MCF 10A (cell line): ENCODE data around the gene TTC34. TPM values are rescaled to one million over a fixed set of nuclear protein-coding genes. Genes with fewer than 3 reads are reported as not detected.
"Not testable (repeated sequence)": the region's sequence is repeated elsewhere in the genome, so short reads cannot be mapped to it uniquely, and the experiment has no call there.

Source experiments
- BruUV-seq: library from RNA; stranded (reverse); fragments of 400-500 nt; replicated peaks from 2 replicates; lab custom pipeline; 2021; lab: Mats Ljungman, UMichigan
- CTCF ChIA-PET: fragments of 300-600 bp; sonication (Branson Sonifier 250); formaldehyde crosslinking; extraction: SDS; loops from one replicate; lab custom pipeline; 2021; ENCODE audit warnings: antibody characterized with exemption, inconsistent platforms; lab: Yijun Ruan, JAX
- POLR2A ChIA-PET: fragments of 300-600, 350-650 bp; sonication (Branson Sonifier 250); formaldehyde crosslinking; extraction: SDS; loops from one replicate; lab custom pipeline; 2020; ENCODE audit warnings: antibody characterized with exemption, inconsistent platforms; lab: Yijun Ruan, JAX
- DNase-seq: peaks from one replicate; pipeline ENCODE4 v3.0.0-alpha.2; 2018; ENCODE audit not compliant: unreplicated experiment
- H3K27ac Mint-ChIP-seq: one replicate; pipeline ENCODE4 v1.8.0; 2022; ENCODE audit warnings: mild to moderate bottlenecking, low read depth, mixed read lengths; ENCODE audit not compliant: unreplicated experiment
- H3K27me3 Mint-ChIP-seq: one replicate; pipeline ENCODE4 v1.8.0; 2022; ENCODE audit warnings: mixed read lengths; ENCODE audit not compliant: insufficient read depth, unreplicated experiment
- H3K36me3 Mint-ChIP-seq: one replicate; pipeline ENCODE4 v1.8.0; 2022; ENCODE audit warnings: mild to moderate bottlenecking, moderate library complexity, mixed read lengths; ENCODE audit not compliant: insufficient read depth, unreplicated experiment
- H3K4me1 Mint-ChIP-seq: one replicate; pipeline ENCODE4 v1.8.0; 2022; ENCODE audit warnings: mixed read lengths; ENCODE audit not compliant: insufficient read depth, unreplicated experiment
- H3K4me3 Mint-ChIP-seq: one replicate; pipeline ENCODE4 v1.8.0; 2022; ENCODE audit warnings: mild to moderate bottlenecking, moderate library complexity, mixed read lengths; ENCODE audit not compliant: unreplicated experiment
- H3K9me3 Mint-ChIP-seq: one replicate; pipeline ENCODE4 v1.8.0; 2022; ENCODE audit warnings: mixed read lengths; ENCODE audit not compliant: unreplicated experiment
- intact Hi-C: fragments of 100-400 bp; cut with micrococcal nuclease; formaldehyde crosslinking; loops from 2 replicates; pipeline ENCODE4 v1.14.1; 2022
- total RNA-seq: library from RNA; stranded (reverse); gene quantifications from 2 replicates; pipeline ENCODE4 v1.2.3, GENCODE V29; 2022
- TF ChIP-seq, protein P1 (sequence below): fragments of 200-600 bp; IDR thresholded peaks from one replicate; pipeline ENCODE4 v1.8.0; 2022; ENCODE audit warnings: antibody characterized with exemption, mild to moderate bottlenecking; ENCODE audit not compliant: unreplicated experiment

Gene TTC34
- total RNA-seq, 1 experiment from 2014 or later = 0.47 TPM

DNA sequence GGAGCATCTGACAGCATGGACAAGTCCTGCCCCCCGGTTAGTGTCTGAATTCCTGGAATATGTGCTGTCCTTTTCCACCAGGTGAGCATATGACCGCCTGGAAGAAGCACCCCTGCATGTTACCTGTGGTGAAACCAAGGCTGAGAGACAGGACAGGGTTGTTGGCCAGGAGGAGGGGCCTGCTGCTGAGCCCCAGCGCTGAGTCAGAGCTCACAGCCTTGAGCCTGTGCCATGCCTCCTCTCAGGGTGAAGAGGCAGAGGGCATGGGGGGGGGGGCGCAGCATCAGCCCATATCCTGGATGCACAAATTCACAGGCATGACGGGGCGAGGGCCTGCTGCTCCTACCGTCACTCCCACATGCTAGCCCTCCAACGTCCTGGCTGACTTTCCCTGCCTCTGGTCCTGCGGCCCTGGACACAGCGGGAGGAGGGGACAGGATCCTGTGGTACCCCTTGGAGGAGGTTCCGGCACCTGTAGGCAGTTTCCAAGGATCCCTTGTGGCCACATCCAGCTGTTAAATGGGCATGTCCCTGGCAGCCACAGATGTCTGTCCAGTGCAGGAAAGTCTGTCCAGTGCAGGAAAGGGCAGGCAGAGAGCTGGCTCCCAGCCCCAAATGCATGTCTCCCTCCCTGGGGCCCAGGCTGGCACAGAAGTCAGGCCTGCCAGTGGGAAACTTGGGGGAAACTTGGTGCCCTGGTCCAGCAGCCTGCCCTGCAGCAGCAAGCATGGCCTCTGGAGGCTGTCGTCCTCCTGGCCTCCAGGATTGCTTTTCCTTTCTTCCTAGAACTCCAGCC, 23.9 kb downstream of the TTC34 start:
- intact Hi-C loops = no loop called here
- DNase-seq = no peak
- Mint-ChIP-seq H3K36me3 (peaks cover 5% of the 10 kb centered on the region), H3K4me3 (no peak overlapping the region), H3K4me1 (no peaks in the 10 kb centered on the region), H3K9me3 (peaks cover 33% of the 10 kb centered on the region), H3K27ac (no peak overlapping the region), H3K27me3 (no peaks in the 10 kb centered on the region)
- POLR2A ChIA-PET = no interaction called here
- no TSS peak for BruUV-seq
- TF ChIP-seq, protein P1, sequence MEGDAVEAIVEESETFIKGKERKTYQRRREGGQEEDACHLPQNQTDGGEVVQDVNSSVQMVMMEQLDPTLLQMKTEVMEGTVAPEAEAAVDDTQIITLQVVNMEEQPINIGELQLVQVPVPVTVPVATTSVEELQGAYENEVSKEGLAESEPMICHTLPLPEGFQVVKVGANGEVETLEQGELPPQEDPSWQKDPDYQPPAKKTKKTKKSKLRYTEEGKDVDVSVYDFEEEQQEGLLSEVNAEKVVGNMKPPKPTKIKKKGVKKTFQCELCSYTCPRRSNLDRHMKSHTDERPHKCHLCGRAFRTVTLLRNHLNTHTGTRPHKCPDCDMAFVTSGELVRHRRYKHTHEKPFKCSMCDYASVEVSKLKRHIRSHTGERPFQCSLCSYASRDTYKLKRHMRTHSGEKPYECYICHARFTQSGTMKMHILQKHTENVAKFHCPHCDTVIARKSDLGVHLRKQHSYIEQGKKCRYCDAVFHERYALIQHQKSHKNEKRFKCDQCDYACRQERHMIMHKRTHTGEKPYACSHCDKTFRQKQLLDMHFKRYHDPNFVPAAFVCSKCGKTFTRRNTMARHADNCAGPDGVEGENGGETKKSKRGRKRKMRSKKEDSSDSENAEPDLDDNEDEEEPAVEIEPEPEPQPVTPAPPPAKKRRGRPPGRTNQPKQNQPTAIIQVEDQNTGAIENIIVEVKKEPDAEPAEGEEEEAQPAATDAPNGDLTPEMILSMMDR = no peak
- CTCF ChIA-PET = interaction anchor here (0.6 kb wide), 1 partner anchor 630 kb away, joined by 3 read pairs; no protein-coding TSS in a partner anchor

DNA sequence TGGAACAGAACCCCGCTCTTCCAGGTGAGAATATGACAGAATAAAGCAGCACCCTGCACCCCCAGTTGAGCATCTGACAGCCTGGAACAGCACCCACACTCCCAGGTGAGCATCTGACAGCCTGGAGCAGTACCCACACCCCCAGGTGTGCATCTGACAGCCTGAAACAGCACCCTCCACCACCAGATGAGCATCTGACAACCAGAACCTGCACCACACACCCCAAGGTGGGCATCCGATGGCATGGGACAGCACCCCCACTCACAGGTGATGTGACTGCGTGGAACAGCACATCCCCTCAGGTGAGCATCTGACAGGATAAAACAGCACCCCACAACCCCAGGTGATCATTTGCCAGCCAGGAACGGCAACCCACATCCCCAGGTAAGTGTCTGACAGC, 26.2 kb downstream of the TTC34 start:
- H3K4me1 Mint-ChIP-seq, H3K27me3 Mint-ChIP-seq, H3K4me3 Mint-ChIP-seq: not testable (repeated sequence)

DNA sequence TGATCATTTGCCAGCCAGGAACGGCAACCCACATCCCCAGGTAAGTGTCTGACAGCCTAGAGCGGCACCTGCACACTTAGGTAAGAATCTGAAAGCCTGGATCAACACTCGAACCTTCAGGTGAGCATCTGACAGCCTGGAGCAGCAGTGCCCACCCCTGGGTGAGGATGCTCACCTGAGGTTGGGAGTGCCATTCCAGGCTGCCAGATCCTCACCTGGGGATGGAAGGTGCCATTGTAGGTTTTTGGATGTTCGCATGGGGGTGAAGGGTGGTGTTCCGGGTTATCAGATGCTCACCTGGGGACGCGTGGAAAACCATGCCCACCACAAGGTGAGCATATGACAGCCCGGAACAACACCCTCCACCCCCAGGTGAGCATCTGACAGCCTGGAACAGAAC, 33.4 kb downstream of the TTC34 start:
- H3K9me3 Mint-ChIP-seq, H3K27me3 Mint-ChIP-seq, DNase-seq, H3K27ac Mint-ChIP-seq, intact Hi-C loops, BruUV-seq, CTCF ChIA-PET, POLR2A ChIA-PET, H3K4me1 Mint-ChIP-seq, H3K36me3 Mint-ChIP-seq, H3K4me3 Mint-ChIP-seq: not testable (repeated sequence)

More for the DNA sequence above, 26.2 kb downstream of the TTC34 start:
- CTCF ChIA-PET, intact Hi-C loops, BruUV-seq, H3K27ac Mint-ChIP-seq, POLR2A ChIA-PET, DNase-seq, H3K36me3 Mint-ChIP-seq: not testable (repeated sequence)
- H3K9me3 Mint-ChIP-seq = peaks cover 14% of the 10 kb centered on the region

DNA sequence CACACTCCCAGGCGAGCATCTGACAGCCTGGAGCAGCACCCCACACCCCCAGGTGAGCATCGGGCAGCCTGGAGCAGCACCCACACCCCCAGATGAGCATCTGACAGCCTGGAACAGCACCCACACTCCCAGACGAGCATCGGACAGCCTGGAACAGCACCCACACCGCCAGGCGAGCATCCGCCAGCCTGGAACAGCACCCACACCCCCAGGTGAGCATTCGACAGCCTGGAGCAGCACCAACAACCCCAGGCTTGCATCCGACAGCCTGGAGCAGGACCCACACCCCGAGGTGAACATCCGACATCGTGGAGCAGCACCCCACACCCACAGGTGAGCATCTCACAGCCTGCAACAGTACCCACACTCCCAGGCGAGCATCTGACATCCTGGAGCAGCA, 42.1 kb downstream of the TTC34 start:
- H3K9me3 Mint-ChIP-seq, CTCF ChIA-PET, H3K27ac Mint-ChIP-seq, H3K4me3 Mint-ChIP-seq, H3K27me3 Mint-ChIP-seq, intact Hi-C loops, BruUV-seq, H3K36me3 Mint-ChIP-seq, DNase-seq, POLR2A ChIA-PET, H3K4me1 Mint-ChIP-seq: not testable (repeated sequence)

DNA sequence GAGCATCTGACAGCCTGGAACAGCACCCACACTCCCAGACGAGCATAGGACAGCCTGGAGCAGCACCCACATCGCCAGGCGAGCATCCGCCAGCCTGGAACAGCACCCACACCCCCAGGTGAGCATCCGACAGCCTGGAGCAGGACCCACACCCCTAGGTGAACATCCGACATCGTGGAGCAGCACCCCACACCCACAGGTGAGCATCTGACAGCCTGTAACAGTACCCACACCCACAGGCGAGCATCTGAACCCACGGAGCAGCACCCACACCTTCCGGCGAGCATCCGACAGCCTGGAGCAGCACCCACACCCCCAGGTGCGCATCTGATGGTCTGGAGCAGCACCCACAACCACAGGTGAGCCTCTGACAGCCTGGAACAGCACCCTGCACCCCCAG, 44.0 kb downstream of the TTC34 start:
- H3K27ac Mint-ChIP-seq, H3K4me1 Mint-ChIP-seq, CTCF ChIA-PET, H3K27me3 Mint-ChIP-seq, BruUV-seq, H3K36me3 Mint-ChIP-seq, DNase-seq, intact Hi-C loops, H3K4me3 Mint-ChIP-seq, POLR2A ChIA-PET, H3K9me3 Mint-ChIP-seq: not testable (repeated sequence)

DNA sequence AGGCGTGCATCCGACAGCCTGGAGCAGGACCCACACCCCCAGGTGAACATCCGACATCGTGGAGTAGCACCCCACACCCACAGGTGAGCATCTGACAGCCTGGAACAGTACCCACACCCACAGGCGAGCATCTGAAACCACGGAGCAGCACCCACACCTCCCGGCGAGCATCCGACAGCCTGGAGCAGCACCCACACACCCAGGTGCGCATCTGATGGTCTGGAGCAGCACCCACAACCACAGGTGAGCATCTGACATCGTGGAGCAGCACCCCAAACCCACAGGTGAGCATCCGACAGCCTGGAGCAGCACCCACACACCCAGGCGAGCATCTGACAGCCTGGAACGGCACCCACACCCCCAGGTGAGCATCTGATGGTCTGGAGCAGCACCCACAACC, 46.1 kb downstream of the TTC34 start:
- H3K27ac Mint-ChIP-seq, BruUV-seq, CTCF ChIA-PET: not testable (repeated sequence)

DNA sequence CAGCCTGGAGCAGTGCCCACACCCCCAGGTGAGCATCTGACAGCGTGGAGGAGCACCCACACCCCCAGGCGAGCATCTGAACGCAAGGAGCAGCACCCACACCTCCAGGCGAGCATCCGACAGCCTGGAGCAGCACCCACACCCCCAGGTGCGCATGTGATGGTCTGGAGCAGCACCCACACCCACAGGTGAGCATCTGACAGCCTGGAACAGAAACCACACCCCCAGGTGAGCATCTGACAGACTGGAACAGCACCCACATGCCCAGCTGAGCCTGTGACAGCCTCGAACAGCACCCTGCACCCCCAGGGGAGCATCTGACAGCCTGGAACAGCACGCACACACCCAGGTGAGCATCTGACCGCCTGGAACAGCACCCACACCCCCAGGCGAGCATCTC, 46.9 kb downstream of the TTC34 start:
- H3K4me3 Mint-ChIP-seq, H3K27ac Mint-ChIP-seq, H3K27me3 Mint-ChIP-seq, H3K4me1 Mint-ChIP-seq, H3K9me3 Mint-ChIP-seq, DNase-seq, POLR2A ChIA-PET, intact Hi-C loops, BruUV-seq, H3K36me3 Mint-ChIP-seq, CTCF ChIA-PET: not testable (repeated sequence)

More for the DNA sequence above, 46.1 kb downstream of the TTC34 start:
- intact Hi-C loops, H3K36me3 Mint-ChIP-seq, H3K9me3 Mint-ChIP-seq, H3K4me3 Mint-ChIP-seq, POLR2A ChIA-PET, H3K27me3 Mint-ChIP-seq, DNase-seq, H3K4me1 Mint-ChIP-seq: not testable (repeated sequence)

DNA sequence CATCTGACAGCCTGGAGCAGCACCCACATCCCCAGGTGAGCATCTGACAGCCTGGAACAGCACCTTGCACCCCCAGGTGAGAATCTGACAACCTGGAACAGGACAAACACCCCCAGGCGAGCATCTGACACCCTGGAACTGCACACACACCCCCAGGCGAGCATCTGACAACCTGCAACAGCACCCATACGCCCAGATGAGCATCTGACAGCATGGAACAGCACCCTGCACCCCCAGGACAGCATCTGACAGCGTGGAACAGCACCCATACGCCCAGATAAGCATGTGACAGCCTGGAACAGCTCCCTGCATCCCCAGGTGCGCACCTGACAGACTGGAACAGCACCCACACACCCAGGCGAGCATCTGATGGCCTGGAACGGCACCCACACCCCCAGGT, 49.0 kb downstream of the TTC34 start:
- H3K27ac Mint-ChIP-seq, BruUV-seq, CTCF ChIA-PET, H3K9me3 Mint-ChIP-seq, H3K27me3 Mint-ChIP-seq, POLR2A ChIA-PET, DNase-seq, H3K4me3 Mint-ChIP-seq, H3K4me1 Mint-ChIP-seq, H3K36me3 Mint-ChIP-seq, intact Hi-C loops: not testable (repeated sequence)
